ENCODE results near the gene TANGO2. TPM values are rescaled to one million over a fixed set of nuclear protein-coding genes. Genes with fewer than 3 reads are reported as not detected.

Gene TANGO2
- total RNA-seq, 1 experiment from 2014 or later, result 21.5 TPM

- H3K27me3 ChIP-seq (replicated peaks; ENCODE audit: insufficient read depth, low read depth, low read length, poor library complexity), result no peaks in the 10 kb centered on the region
- DNase-seq (ENCODE audit: low spot score), result no peak
- H3K9me3 ChIP-seq (ENCODE audit: low read depth, low read length, poor library complexity, severe bottlenecking), result no peaks in the 10 kb centered on the region
- ChIA-PET CTCF (no interaction called here), POLR2A (ENCODE audit: low non-redundant PET) (no interaction called here)
- no peak overlapping the region for H3K27ac ChIP-seq (ENCODE audit: low read depth, low read length, poor library complexity, severe bottlenecking)
- H3K4me1 ChIP-seq (ENCODE audit: insufficient read depth, low read length, poor library complexity, severe bottlenecking), result peaks cover 8% of the 10 kb centered on the region
- TF ChIP-seq EZH2 (IDR thresholded peaks at IDR 0.05; ENCODE audit: borderline replicate concordance, low read depth, low read length, poor library complexity, severe bottlenecking), result no peak
- TF ChIP-seq CTCF (conservative IDR thresholded peaks at IDR 0.05; ENCODE audit: low read depth, low read length), result no peak
- no TSS peak for BruUV-seq (replicated peaks)
- H3K36me3 ChIP-seq (ENCODE audit: insufficient read depth, low read length, poor library complexity, severe bottlenecking), result peaks cover 79% of the 10 kb centered on the region
- intact Hi-C loops (cut with micrococcal nuclease; ENCODE audit: unreplicated experiment), result no loop called here
- no peak overlapping the region for H3K4me3 ChIP-seq (ENCODE audit: low read depth, low read length, poor library complexity, severe bottlenecking)
Observed at GRCh38 chr22:20111689-20112622, 91.0 kb downstream of the TANGO2 start.

- no peak overlapping the region for H3K27ac ChIP-seq (ENCODE audit: low read depth, low read length, poor library complexity, severe bottlenecking)
- TF ChIP-seq CTCF (conservative IDR thresholded peaks at IDR 0.05; ENCODE audit: low read depth, low read length) (no peak), EZH2 (IDR thresholded peaks at IDR 0.05; ENCODE audit: borderline replicate concordance, low read depth, low read length, poor library complexity, severe bottlenecking) (no peak)
- H3K27me3 ChIP-seq (replicated peaks; ENCODE audit: insufficient read depth, low read depth, low read length, poor library complexity), result no peaks in the 10 kb centered on the region
- intact Hi-C loops (cut with micrococcal nuclease; ENCODE audit: unreplicated experiment), result no loop called here
- CTCF ChIA-PET, result no interaction called here
- peaks cover 70% of the 10 kb centered on the region for H3K36me3 ChIP-seq (ENCODE audit: insufficient read depth, low read length, poor library complexity, severe bottlenecking)
- H3K4me1 ChIP-seq (ENCODE audit: insufficient read depth, low read length, poor library complexity, severe bottlenecking), result peaks cover 8% of the 10 kb centered on the region
- no TSS peak for BruUV-seq (replicated peaks)
- POLR2A ChIA-PET (ENCODE audit: low non-redundant PET), result no interaction called here
- no peak for DNase-seq (ENCODE audit: low spot score)
- no peaks in the 10 kb centered on the region for H3K9me3 ChIP-seq (ENCODE audit: low read depth, low read length, poor library complexity, severe bottlenecking)
- H3K4me3 ChIP-seq (ENCODE audit: low read depth, low read length, poor library complexity, severe bottlenecking), result no peak overlapping the region
Observed at GRCh38 chr22:20112623-20113511, 92.0 kb downstream of the TANGO2 start.

DNA sequence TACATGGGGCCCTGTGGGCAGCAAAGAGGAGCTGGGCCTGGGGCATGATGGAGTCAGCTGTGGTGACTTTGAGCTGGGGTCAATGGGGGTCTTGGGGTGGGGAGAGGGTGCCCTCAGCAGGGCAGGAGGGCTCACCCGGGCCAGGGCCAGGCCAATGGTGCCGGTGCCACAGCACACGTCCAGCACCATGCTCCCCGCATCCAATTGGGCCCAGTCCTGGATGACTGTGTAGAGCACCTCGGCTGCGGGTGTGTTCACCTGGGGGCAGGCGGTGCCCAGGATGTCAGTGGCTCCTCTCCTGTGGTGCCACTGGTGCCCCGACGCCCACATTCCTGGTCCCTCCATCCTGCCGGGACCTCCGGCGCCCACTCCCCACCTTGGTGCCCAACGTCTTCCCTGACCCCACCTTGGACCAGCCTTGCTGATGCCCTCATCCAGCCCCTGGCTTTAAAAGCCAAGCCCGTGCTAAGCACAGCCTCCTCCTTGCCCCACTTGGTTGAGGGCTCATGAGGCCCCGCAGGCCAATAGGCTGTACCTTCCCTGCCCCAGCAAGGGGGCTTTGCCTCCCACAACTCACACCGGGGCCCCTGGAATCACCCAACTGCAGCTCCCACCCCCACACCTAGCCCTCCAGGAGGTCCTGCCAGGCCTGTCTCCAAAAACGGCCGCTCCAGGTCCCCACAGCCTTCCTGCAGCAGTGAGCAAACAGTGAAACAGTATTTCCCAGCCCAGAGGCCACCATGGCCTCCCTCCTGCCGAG lies 92.8 kb downstream of the TANGO2 start:
- no peaks in the 10 kb centered on the region for H3K9me3 ChIP-seq (ENCODE audit: low read depth, low read length, poor library complexity, severe bottlenecking)
- no peak for DNase-seq (ENCODE audit: low spot score)
- no peaks in the 10 kb centered on the region for H3K27me3 ChIP-seq (replicated peaks; ENCODE audit: insufficient read depth, low read depth, low read length, poor library complexity)
- POLR2A ChIA-PET (ENCODE audit: low non-redundant PET), result no interaction called here
- intact Hi-C loops (cut with micrococcal nuclease; ENCODE audit: unreplicated experiment), result no loop called here
- no peak overlapping the region for H3K27ac ChIP-seq (ENCODE audit: low read depth, low read length, poor library complexity, severe bottlenecking)
- CTCF ChIA-PET, result no interaction called here
- TF ChIP-seq EZH2 (IDR thresholded peaks at IDR 0.05; ENCODE audit: borderline replicate concordance, low read depth, low read length, poor library complexity, severe bottlenecking) (no peak), CTCF (conservative IDR thresholded peaks at IDR 0.05; ENCODE audit: low read depth, low read length) (no peak)
- peaks cover 13% of the 10 kb centered on the region for H3K4me1 ChIP-seq (ENCODE audit: insufficient read depth, low read length, poor library complexity, severe bottlenecking)
- H3K4me3 ChIP-seq (ENCODE audit: low read depth, low read length, poor library complexity, severe bottlenecking), result no peak overlapping the region
- peaks cover 66% of the 10 kb centered on the region for H3K36me3 ChIP-seq (ENCODE audit: insufficient read depth, low read length, poor library complexity, severe bottlenecking)
- no TSS peak for BruUV-seq (replicated peaks)

Measured in A673 (cell line).